Stimulated activated CD4-positive, alpha-beta T cell treated with anti-CD3 and anti-CD28 coated beads, Interleukin-1b, Interleukin-23, amount 100 ng/mL, for 24 hours (primary cell): ENCODE results near the gene ZMIZ1.
"Not testable (repeated sequence)": the region's sequence is repeated elsewhere in the genome, so short reads cannot be mapped to it uniquely, and the experiment has no call there.

Source experiments
- DNase-seq, 4 experiments: peaks; one replicate each; pipeline ENCODE4 v3.0.0-alpha.2; 2020; ENCODE audit warnings: low read depth in 4 of 4, low spot score in 1 of 4

Gene ZMIZ1

DNA sequence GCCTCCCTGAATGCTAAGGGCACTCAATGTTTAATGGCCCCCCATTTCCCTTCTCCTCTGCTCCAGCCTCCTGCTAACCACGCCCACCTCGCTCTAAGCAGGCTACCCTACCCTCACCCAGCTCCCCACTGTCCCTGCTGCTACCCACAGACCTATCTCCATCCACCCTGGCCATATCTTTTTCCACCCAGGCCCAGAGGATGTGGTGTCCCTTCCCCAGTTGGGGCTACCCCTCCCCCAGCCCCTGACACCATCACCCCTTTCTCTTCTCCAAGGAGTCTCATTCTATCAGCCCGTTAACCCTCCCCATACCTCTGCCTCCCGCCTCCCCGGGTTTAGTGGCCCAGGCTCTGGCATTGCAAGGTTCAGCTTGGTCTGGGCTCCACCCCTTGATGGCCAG lies 249.6 kb downstream of the ZMIZ1 start:
- no peak for DNase-seq

DNA sequence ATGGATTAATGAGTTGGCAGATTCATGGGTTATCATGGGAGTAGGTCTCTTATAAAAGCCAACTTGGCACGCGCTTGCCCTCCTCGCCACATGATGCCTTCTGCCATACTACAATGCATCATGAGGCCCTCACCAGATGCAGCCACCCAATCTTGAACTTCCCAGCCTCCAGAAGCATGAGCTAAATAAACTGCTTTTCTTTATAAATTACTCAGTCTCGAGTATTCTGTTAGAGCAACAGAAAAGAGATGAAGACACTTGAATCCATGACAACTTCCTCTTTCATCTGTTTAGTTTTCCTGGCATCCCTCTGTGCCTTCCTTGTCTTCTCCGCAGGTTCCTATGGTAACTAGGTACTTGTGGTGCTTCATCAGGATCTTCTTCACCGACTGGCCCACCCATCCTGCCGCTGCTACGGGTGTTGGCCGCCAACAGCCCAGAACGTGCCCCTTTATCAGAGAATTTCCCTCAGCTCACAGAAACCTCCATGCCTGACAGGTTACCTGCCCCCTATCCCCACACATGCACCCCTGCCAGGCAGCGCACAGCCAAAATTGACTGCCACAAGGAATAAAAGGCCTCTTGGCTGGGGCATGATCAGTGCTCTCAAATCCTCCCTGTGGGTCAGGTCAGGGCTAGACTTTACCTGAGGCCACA lies 250.5 kb downstream of the ZMIZ1 start:
- DNase-seq, result no peak

GRCh38 chr10:79320316-79320715 lies 251.6 kb downstream of the ZMIZ1 start:
- DNase-seq, result no peak

DNA sequence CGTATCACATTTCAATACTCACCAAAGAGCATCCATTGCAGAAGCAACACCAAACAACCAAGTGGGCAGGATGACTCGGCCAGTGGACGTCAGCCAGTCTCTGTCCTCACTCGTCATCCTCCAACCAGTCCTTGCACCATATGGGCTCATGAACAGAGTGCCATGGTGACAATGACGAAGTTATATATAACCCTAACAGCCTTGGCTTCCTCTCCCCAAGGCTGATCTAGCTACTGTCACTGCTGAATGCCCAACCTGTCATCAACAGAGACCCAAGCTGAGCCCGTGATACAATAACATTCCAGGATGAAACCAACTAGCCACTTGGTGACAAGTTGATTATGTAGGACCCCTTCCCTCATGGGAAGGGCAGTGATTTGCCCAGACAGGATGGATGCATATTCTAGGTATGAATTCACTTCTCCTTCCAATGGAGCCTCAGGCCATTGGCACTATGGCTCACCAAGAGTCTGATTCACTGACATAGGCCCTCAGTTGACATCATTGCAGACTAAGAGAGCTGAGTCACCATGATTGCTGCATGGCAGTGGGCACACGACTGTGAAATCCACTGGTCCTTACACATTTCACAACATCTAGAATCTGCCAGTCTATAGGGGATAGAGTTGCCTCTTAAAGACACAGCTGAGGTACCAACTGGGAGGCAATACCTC lies 252.2 kb downstream of the ZMIZ1 start:
- DNase-seq, result no peak

DNA sequence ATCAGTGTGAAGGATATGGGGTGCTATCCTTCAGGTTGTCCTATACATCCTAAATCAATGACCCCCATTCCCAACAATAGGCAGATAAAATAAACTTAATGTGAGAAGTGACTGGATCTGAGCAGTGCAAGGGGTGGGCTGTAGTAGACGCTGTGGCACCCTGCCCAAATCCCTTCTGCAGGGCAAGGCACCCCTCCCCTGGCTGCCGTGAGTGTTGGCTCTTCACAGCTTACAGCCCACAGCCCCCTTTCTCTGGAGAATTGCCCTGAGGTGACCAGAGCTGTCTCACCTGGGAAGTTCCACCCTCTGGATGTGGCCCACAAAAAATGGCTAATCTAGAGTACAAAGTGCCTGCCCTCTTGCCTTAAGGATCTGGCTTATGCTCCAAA lies 252.7 kb downstream of the ZMIZ1 start:
- DNase-seq, result no peak

DNA sequence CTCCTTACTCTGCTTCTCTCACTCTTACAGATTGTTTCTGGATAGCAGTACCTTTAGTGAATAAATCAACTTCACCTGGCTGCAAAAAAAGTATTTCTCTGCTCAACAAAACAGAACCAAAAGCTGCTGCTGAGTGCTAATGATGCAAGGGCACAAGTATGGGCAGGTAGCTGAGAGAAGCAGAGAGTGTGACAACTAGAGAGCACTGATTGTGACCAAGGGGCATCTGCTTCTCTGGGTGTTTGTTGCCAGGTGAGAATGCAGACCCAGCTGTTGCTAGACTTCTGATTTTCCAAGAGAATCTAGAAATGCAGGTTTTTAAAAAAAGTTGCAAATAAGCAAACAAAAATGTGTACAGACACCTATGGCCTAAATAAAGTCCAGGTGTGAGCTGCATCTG lies 253.2 kb downstream of the ZMIZ1 start:
- DNase-seq, result no peak

DNA sequence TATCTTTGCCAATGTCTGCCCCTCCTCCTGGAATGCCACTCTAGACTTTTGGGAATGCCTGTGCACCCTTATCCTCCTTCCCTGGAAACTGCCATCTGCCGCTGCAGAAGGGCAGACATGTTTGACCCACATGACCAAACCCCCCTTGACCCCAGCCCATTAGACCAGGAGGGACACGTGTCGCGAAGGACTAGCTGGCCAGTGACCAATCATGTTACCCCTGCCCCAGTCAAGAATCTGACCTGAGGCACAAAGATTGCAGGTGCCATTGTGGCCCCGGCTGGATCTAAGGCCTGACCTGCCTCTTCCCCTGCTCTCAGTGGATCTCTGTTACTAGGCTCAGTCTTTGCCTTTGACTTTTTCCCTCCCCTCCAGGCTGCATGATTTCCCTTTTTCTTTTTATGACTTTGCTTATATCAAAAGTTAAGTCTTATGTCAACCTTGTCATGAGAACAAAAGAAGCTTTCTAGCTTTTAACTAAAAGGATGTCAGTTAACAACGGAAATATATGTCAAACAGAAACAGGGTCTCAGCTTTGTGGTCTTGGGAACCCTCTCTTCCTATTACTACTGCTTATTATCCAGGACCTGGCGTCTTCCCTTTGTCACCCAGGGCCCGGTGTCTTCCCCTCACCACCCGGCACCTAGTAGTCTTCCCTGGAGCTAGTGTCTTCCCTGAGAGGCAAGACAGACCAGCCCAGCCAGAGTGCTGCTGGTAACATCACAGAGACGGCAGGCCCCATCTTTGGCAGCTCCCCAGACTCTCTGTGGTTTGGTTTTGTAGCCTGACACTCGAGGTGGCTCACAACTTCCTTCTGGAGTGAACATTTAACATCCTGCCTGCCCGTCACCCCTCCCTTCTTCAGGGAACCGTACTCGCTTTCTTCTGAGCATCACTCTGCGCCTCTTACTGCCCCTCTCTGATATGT lies 254.1 kb downstream of the ZMIZ1 start:
- DNase-seq, result peak in 3 of 4 experiments; percentile 38 to 68 (median 57)

DNA sequence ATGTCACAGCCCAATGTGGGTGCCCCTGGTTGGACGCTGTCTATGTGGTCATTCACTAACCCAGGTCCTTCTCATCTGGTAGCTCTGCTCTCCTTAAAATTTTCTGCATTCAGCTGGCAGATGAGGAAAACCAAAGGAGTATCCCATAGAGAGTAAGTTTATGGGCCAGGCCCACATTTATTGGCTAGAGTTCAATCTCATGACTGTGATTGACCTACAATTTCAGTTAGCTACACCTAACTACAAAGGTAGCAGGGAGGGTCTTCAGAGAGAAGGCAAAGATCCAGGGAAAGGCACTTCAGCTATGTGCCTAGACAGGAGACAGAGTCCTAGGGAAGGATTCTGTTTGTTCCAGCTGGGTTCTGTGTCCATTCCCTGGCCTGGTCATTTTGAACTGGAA lies 254.8 kb downstream of the ZMIZ1 start:
- no peak for DNase-seq

GRCh38 chr10:79324032-79324695 lies 255.4 kb downstream of the ZMIZ1 start:
- no peak for DNase-seq

GRCh38 chr10:79326361-79327089 lies 257.8 kb downstream of the ZMIZ1 start:
- DNase-seq, result no peak

GRCh38 chr10:79327090-79327457 lies 258.3 kb downstream of the ZMIZ1 start:
- DNase-seq, result no peak

GRCh38 chr10:79328147-79328701 lies 259.5 kb downstream of the ZMIZ1 start:
- DNase-seq, result no peak

DNA sequence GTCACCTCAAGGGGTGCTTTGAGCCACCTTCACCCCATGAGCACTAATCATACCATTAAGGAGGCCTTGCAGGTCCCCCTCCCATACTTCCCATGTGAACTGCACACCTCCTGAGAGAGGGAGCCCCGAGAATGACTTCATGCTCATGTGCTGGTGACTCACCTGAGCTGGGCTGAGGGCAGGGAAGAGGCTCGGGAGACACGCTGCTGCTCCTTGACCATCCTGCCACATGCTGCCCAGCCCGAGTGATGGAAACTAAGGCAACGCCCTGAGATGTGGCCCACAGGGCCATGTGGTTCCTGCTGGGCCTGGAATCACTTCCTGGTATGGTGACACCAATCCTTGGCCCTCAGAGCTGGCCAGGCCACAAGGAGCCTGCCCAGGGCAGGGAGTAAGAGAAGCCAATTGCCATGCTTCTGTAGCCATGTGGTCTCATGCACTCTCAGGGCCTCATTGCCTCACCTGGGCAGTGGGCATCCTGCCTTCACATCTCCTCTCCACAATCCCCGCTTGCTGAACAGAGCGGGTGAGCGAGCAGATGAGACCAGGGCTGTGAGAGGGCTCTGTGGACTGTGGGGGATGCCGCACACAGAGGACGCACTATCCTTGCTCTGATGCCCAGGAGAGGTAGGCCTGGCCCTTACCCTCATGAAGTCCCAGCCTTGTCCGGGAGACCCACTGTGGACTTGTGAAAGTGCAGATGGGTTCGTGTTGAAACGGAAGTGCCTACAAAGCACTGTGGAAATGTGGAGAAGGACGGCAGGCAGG lies 260.2 kb downstream of the ZMIZ1 start:
- no peak for DNase-seq

GRCh38 chr10:79329529-79329928 lies 260.8 kb downstream of the ZMIZ1 start:
- no peak for DNase-seq

DNA sequence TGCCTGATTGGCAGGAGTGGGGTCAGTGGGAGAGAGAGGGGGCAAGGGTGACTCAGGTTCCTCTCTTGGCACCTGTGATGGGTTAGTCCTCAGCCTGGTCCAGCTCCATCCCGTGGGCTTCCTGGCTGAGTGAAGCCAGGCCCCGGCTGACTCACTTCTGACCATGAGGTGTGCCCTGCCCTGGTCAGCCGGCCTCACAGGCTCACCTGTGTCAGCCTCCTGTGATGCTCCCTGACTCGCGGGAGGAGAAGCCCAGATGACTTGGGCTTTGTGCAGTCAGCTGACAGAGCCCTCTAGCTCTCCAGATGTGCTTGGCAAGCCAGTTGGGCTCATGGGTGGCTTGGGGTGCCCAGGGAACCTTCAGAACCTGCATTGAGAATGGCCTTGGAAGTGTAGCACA lies 262.5 kb downstream of the ZMIZ1 start:
- no peak for DNase-seq

- peak; percentile 55 to 86 (median 66) for DNase-seq
Measured at GRCh38 chr10:79331709-79332108, 262.9 kb downstream of the ZMIZ1 start.

GRCh38 chr10:79332610-79333315 lies 264.0 kb downstream of the ZMIZ1 start:
- not testable (repeated sequence) for DNase-seq

DNA sequence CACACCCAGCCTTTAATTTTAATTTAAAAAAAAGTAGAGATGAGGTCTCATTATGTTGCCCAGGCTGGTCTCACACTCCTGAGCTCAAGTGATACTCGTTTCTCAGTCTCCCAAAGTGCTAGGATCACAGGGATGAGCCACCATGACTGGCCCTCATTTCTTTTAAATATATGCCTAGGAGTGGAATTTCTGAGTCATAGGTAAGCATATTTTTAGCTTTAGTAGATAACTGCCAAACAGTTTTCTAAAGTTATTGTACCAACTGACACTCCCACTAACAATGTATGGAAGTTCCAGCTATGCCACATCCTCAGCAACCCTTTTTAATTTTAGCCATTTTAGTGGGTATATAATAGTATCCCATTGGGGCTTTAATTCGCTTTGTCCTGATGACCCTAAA lies 264.7 kb downstream of the ZMIZ1 start:
- no peak for DNase-seq

DNA sequence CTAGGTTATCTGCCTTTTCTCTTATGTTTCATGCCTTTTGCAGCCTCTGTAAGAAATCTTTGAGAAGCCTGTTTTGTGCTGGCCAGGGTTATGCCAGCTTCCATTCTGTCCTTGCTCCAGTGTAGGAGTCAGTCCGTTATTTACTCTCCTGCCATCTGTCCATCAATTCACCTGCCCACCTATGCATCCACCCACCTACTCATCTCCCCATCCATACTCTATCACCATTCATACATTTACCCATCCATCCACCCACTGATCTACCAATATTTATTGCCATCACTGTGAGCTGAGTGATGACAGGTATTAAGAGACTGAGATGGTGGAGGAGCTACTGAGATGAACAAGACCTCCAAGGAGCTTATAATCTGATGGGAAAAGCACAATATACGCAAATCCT lies 265.8 kb downstream of the ZMIZ1 start:
- DNase-seq, result no peak
